Measurements from ENCODE around the gene ENTHD1.
"Not testable (repeated sequence)": the region's sequence is repeated elsewhere in the genome, so short reads cannot be mapped to it uniquely, and the experiment has no call there.

Gene ENTHD1

GRCh38 chr22:39877079-39877845 lies 16.3 kb downstream of the ENTHD1 start:
- TF ChIP-seq CTCF (IDR thresholded peaks at IDR 0.05; ENCODE audit: low read depth, low read length): no peak
- no peaks in the 10 kb centered on the region for H3K36me3 ChIP-seq

GRCh38 chr22:39875176-39875885 lies 18.2 kb downstream of the ENTHD1 start:
- not testable (repeated sequence) for DNase-seq, H3K4me1 ChIP-seq, H3K36me3 ChIP-seq, H3K9me3 ChIP-seq
- 0 out of 2 replicates have a peak overlapping the region, but pooled peaks have one; percentile 11 for H3K4me3 ChIP-seq (ENCODE audit: low read depth, low read length)
- peaks cover 30% of the 10 kb centered on the region for H3K27me3 ChIP-seq

More at GRCh38 chr22:39877079-39877845, 16.3 kb downstream of the ENTHD1 start:
- Histone ChIP-seq H3K27me3 (peaks cover 39% of the 10 kb centered on the region), H3K4me1 (no peaks in the 10 kb centered on the region), H3K9me3 (no peaks in the 10 kb centered on the region), H3K4me3 (ENCODE audit: low read depth, low read length) (no peak overlapping the region)
- no peak for DNase-seq

- no peaks in the 10 kb centered on the region for H3K36me3 ChIP-seq
- no peak for DNase-seq
- no peak for TF ChIP-seq CTCF (IDR thresholded peaks at IDR 0.05; ENCODE audit: low read depth, low read length)
- H3K4me3 ChIP-seq (ENCODE audit: low read depth, low read length): no peak overlapping the region
- no peaks in the 10 kb centered on the region for H3K9me3 ChIP-seq
- peaks cover 26% of the 10 kb centered on the region for H3K27me3 ChIP-seq
- H3K4me1 ChIP-seq: no peaks in the 10 kb centered on the region
Measured at GRCh38 chr22:39873965-39874364, 19.6 kb downstream of the ENTHD1 start.

GRCh38 chr22:39872548-39872947 lies 21.0 kb downstream of the ENTHD1 start:
- H3K4me1 ChIP-seq: no peaks in the 10 kb centered on the region
- no peak for TF ChIP-seq CTCF (IDR thresholded peaks at IDR 0.05; ENCODE audit: low read depth, low read length)
- H3K27me3 ChIP-seq: peaks cover 18% of the 10 kb centered on the region
- no peaks in the 10 kb centered on the region for H3K9me3 ChIP-seq
- no peaks in the 10 kb centered on the region for H3K36me3 ChIP-seq
- no peak overlapping the region for H3K4me3 ChIP-seq (ENCODE audit: low read depth, low read length)
- DNase-seq: no peak

DNA sequence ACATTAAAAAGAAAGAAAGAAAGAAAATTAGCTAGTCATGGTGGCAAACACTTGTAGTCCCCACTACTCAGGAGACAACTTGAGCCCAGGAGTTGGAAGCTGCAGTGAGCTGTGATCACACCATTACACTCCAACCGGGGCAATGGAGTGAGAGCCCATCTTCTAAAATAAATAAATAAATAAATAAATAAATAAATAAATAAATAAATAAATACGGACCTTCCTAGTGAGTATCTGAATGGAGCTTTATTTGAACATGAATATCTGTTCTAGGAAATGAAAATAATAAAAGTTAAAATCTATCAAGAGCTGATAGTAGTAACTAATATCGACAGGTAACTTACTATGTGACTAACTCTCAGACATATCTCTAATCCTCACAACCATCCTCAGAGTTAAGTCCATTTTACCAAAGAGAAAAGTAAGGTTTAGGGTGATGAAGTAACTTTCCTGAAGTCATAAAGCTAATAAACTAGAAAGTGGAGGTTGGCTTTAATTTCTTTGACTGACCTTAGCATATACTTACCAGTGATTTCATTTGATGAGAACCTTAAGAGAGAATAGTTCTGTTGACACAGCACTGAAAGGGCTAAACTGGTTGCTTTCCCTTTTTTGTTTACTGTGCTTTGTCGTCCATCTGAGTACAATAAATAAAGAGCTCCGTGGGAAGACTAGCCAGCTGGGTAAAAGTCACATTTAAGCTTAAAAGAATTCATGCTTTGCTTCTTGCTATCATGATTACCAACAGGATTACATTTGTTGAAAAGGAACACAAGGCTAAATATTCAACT lies 22.4 kb downstream of the ENTHD1 start:
- no peaks in the 10 kb centered on the region for H3K9me3 ChIP-seq
- H3K36me3 ChIP-seq: no peaks in the 10 kb centered on the region
- no peak for TF ChIP-seq CTCF (IDR thresholded peaks at IDR 0.05; ENCODE audit: low read depth, low read length)
- no peak overlapping the region for H3K4me3 ChIP-seq (ENCODE audit: low read depth, low read length)
- DNase-seq: no peak
- peaks cover 13% of the 10 kb centered on the region; the same call in 1 of the 2 replicates for H3K27me3 ChIP-seq
- no peaks in the 10 kb centered on the region for H3K4me1 ChIP-seq

DNA sequence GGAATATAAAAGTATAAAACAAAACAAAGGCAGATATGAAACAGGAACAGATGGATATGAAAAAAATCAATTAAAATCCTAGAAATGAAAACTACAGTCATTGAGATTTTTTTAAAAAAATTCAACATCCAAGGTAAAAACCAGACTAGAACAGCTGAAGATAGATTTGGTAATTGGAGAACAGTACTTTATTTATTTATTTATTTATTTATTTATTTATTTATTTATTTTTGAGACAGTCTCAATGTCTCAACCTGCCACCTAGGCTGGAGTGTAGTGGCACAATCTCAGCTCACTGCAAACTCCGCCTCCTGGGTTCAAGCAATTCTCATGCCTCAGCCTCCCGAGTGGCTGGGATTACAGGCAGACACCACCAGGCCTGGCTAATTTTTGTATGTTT lies 23.8 kb downstream of the ENTHD1 start:
- H3K9me3 ChIP-seq; H3K4me1 ChIP-seq; DNase-seq; H3K4me3 ChIP-seq (ENCODE audit: low read depth, low read length); H3K36me3 ChIP-seq: not testable (repeated sequence)
- peaks cover 13% of the 10 kb centered on the region; the same call in 1 of the 2 replicates for H3K27me3 ChIP-seq

Measured in BE2C (cell line).